Stomach (tissue), 9 donors: ENCODE measurements around the gene EIF4G1. TPM values are rescaled to one million over a fixed set of nuclear protein-coding genes. Genes with fewer than 3 reads are reported as not detected.
A peak's percentile ranks its signal among the peaks of the same experiment; 100 is the strongest.

Source experiments
- DNase-seq, 2 donors: peaks; one replicate each; pipeline versions ENCODE4 v3.0.0 to v3.0.0-alpha.2; 2013 to 2019
- H3K27ac ChIP-seq, 5 donors: fragments of 200-600 bp in 4 of 5; sonication (generic) in 4 of 5; one replicate each; pipeline ENCODE4 v1.5.1; 2013 to 2019; ENCODE audit warnings: mild to moderate bottlenecking in 1 of 5, moderate library complexity in 1 of 5
- H3K27me3 ChIP-seq, 3 donors: fragments of 200-600 bp; sonication (generic); one replicate each; pipeline ENCODE4 v1.5.1; 2017 to 2019; ENCODE audit warnings: mixed run types in 1 of 3
- H3K36me3 ChIP-seq, 4 donors: fragments of 200-600 bp; sonication (generic); 1 replicate in 3 of 4; 2 replicates in 1 of 4; pipeline ENCODE4 v1.5.1; 2016 to 2019
- H3K4me1 ChIP-seq, 4 donors: fragments of 200-600 bp; sonication (generic); one replicate each; pipeline ENCODE4 v1.5.1; 2016 to 2019
- H3K4me3 ChIP-seq, 4 donors: fragments of 200-600 bp; sonication (generic) in 3 of 4; one replicate each; pipeline ENCODE4 v1.5.1; 2016 to 2019; ENCODE audit warnings: mild to moderate bottlenecking in 1 of 4
- H3K9me3 ChIP-seq, 4 donors: fragments of 200-600 bp; sonication (generic); one replicate each; pipeline ENCODE4 v1.5.1; 2016 to 2019
- CTCF ChIP-seq, 7 experiments: fragments of 450-650 bp in 4 of 7; fragments of 200-600 bp in 3 of 7; sonication (generic) in 3 of 7; IDR thresholded peaks; one replicate each; pipeline ENCODE4 v1.5.1; 2016 to 2019; ENCODE audit warnings: antibody characterized with exemption in 7 of 7, control low read depth in 2 of 7, mild to moderate bottlenecking in 1 of 7
- EP300 ChIP-seq: sonication (generic); formaldehyde crosslinking; IDR thresholded peaks from one replicate; pipeline ENCODE4 v1.6.1; 2017; ENCODE audit warnings: antibody characterized with exemption
- POLR2A ChIP-seq, 4 donors: fragments of 450-650 bp; IDR thresholded peaks; one replicate each; pipeline ENCODE4 v1.6.1; 2016; ENCODE audit warnings: antibody characterized with exemption in 4 of 4, control low read depth in 2 of 4, mild to moderate bottlenecking in 1 of 4, moderate library complexity in 1 of 4
- POLR2AphosphoS5 ChIP-seq, 3 donors: sonication (generic); formaldehyde crosslinking; IDR thresholded peaks; one replicate each; pipeline ENCODE4 v1.6.1; 2016; ENCODE audit warnings: antibody characterized with exemption in 3 of 3
- WGBS, 5 donors: extraction: QIAGEN DNeasy Blood & Tissue Kit in 3 of 5; methylation state at CpG; one replicate each; pipeline versions ENCODE4 v1.1.5 to v1.1.7; 2013 to 2018; 5-methylcytosine and 5-hydroxymethylcytosine counted together
- intact Hi-C: fragments of 100-400 bp; cut with DNase I; formaldehyde crosslinking; loops from one replicate; pipeline ENCODE4 v1.15.1; 2023; ENCODE audit warnings: low total_unique reads
- polyA plus RNA-seq, 3 donors: library from polyadenylated mRNA; stranded (reverse); fragments of 200-250 nt; gene quantifications; one replicate each; pipeline ENCODE4 v1.2.3, GENCODE V29; 2013
- total RNA-seq, 5 donors: library from RNA; depleted of rRNA; stranded (reverse); fragments of >200 nt; gene quantifications; one replicate each; pipeline versions ENCODE4 v1.1.0 to v1.2.3, GENCODE V29; 2014 to 2016
- donor health status: healthy with polysubstance abuse.
- donor health status: Bipolar disorder and iron deficiency.
- donor health status: healthy.

Gene EIF4G1
- total and polyA plus RNA-seq, 8 donors = 86.5 to 572 (median 181) TPM

DNA sequence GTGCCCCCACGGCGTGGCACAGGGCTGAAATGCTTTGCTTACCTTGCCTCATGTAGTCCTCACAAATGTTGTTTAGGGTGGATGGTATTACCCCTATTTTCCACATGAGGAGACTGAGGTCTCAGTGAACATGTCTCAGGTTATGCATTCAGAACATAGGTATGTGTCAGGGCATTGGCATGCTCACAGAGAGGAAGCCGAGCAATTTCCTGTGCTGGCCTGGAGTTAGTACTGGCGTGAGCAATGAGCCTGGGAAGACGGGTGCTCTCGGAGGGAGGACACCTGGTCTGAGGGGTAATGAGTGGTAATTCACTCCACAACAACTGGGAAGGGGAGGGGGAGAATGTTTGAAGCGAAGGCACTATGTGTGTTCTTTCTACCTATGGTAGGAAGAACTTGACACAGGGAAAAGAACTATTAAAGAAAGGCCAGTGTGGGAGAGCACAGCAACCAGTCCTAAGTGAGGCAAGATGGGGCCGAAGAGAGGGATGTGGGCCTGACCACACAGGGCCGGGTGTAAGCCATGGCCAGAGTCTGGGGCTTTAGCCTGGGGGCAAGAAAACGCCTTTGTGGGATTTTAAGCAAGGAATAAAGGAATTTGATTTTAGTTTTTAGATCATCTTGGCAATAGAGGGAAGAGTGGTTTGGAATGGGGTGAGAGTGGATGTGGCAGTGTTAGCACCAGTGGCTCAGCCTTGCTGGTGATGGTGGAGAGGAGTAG is 18.1 kb downstream of the EIF4G1 start:
- Histone ChIP-seq H3K27ac (peak overlapping the region in 4 of 5 donors; percentile 24 to 99 (median 78)), H3K36me3 (peaks cover 71 to 79% (median 78%) of the 10 kb centered on the region in 4 donors), H3K27me3 (no peaks in the 10 kb centered on the region), H3K9me3 (no peaks in the 10 kb centered on the region), H3K4me3 (no peak overlapping the region), H3K4me1 (peaks cover 15 to 56% (median 22%) of the 10 kb centered on the region in 4 donors)
- no peak for TF ChIP-seq CTCF (IDR thresholded peaks at IDR 0.05)
- peak in 1 of 3 donors; percentile 16 for TF ChIP-seq POLR2AphosphoS5 (IDR thresholded peaks at IDR 0.05)
- TF ChIP-seq EP300 = no peak
- no peak for TF ChIP-seq POLR2A (IDR thresholded peaks at IDR 0.05)
- no peak for DNase-seq
- intact Hi-C loops = no loop called here
- 73 to 85% (median 79%) methylated on average over 10 of the region's 10 CpGs for WGBS, 5 donors

DNA sequence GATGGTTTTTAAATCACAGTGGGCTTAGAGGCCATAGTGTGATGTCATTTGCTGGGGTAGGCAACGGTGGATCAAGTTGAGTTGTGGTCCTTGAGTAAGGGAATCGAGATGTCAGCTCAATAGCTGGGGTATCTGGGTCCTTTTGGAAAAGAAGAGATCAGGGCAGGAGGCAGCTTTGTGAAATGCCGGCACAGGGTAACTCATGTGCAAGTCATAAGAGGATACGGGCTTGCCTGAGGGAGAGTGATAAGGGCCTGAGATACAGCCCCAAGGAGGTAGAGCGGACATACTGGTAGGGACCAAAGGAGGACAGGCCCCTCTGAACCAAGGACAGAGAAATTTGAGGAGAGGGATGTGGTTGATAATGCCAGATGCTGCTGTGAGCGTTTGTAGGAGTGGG is 18.8 kb downstream of the EIF4G1 start:
- no peak for DNase-seq
- TF ChIP-seq EP300 = no peak
- TF ChIP-seq CTCF (IDR thresholded peaks at IDR 0.05) = no peak
- TF ChIP-seq POLR2A (IDR thresholded peaks at IDR 0.05) = no peak
- H3K9me3 ChIP-seq = no peaks in the 10 kb centered on the region
- peaks cover 21 to 63% (median 28%) of the 10 kb centered on the region in 4 donors for H3K4me1 ChIP-seq
- H3K27ac ChIP-seq = peak overlapping the region in 4 of 5 donors; percentile 24 to 99 (median 78)
- H3K4me3 ChIP-seq = no peak overlapping the region
- peaks cover 65 to 72% (median 72%) of the 10 kb centered on the region in 4 donors for H3K36me3 ChIP-seq
- H3K27me3 ChIP-seq = no peaks in the 10 kb centered on the region
- 72 to 79% (median 78%) methylated on average over 6 of the region's 6 CpGs for WGBS, 5 donors
- intact Hi-C loops = no loop called here

GRCh38 chr3:184333700-184334099 is 19.3 kb downstream of the EIF4G1 start:
- H3K9me3 ChIP-seq = no peaks in the 10 kb centered on the region
- H3K4me1 ChIP-seq = peaks cover 26 to 68% (median 33%) of the 10 kb centered on the region in 4 donors
- no peak for DNase-seq
- intact Hi-C loops = no loop called here
- H3K27me3 ChIP-seq = no peaks in the 10 kb centered on the region
- H3K4me3 ChIP-seq = no peak overlapping the region
- TF ChIP-seq EP300 (no peak), POLR2A (IDR thresholded peaks at IDR 0.05) (no peak), CTCF (IDR thresholded peaks at IDR 0.05) (no peak), POLR2AphosphoS5 (IDR thresholded peaks at IDR 0.05) (no peak)
- peak overlapping the region in 4 of 5 donors; percentile 21 to 99 (median 78) for H3K27ac ChIP-seq
- H3K36me3 ChIP-seq = peaks cover 60 to 67% (median 66%) of the 10 kb centered on the region in 4 donors
- 74 to 84% (median 81%) methylated on average over 2 to 3 of the region's 3 CpGs for WGBS, 5 donors

DNA sequence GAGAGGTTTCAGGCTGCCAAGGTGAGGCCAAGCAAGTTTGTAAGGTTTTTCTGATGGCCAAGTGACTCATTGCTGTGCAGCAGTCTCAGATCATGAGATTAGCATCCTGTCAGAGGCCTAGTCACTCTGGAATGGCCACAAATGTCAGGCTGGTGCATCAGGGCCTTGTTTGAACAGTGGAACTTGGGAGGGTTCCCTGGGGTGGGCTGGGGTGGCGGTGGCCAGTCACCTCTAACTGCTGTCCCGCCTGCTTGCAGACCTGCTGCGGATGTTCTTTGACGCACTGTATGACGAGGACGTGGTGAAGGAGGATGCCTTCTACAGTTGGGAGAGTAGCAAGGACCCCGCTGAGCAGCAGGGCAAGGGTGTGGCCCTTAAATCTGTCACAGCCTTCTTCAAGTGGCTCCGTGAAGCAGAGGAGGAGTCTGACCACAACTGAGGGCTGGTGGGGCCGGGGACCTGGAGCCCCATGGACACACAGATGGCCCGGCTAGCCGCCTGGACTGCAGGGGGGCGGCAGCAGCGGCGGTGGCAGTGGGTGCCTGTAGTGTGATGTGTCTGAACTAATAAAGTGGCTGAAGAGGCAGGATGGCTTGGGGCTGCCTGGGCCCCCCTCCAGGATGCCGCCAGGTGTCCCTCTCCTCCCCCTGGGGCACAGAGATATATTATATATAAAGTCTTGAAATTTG is 20.2 kb downstream of the EIF4G1 start:
- Histone ChIP-seq H3K9me3 (no peaks in the 10 kb centered on the region), H3K36me3 (peaks cover 50 to 58% (median 57%) of the 10 kb centered on the region in 4 donors), H3K4me3 (no peak overlapping the region), H3K4me1 (peaks cover 34 to 77% (median 41%) of the 10 kb centered on the region in 4 donors), H3K27me3 (no peaks in the 10 kb centered on the region), H3K27ac (peak overlapping the region; percentile 43 to 99 (median 98))
- no peak for DNase-seq
- TF ChIP-seq CTCF (IDR thresholded peaks at IDR 0.05) (no peak), POLR2A (IDR thresholded peaks at IDR 0.05) (no peak), POLR2AphosphoS5 (IDR thresholded peaks at IDR 0.05) (no peak), EP300 (no peak)
- 66 to 78% (median 72%) methylated on average over 15 of the region's 15 CpGs for WGBS, 5 donors
- intact Hi-C loops = no loop called here
